HG02970 (cell line): ENCODE measurements around the gene GCNT4.
"Not testable (repeated sequence)": the region's sequence is repeated elsewhere in the genome, so short reads cannot be mapped to it uniquely, and the experiment has no call there.

Experiments
- ATAC-seq: cut with Tn5 transposase; IDR thresholded peaks from one replicate; pipeline ENCODE4 v1.9.1; 2021; ENCODE audit warnings: mild to moderate bottlenecking, moderate library complexity, moderate number of reproducible peaks; ENCODE audit not compliant: unreplicated experiment, low FRiP score

GCNT4 gene, protein sequence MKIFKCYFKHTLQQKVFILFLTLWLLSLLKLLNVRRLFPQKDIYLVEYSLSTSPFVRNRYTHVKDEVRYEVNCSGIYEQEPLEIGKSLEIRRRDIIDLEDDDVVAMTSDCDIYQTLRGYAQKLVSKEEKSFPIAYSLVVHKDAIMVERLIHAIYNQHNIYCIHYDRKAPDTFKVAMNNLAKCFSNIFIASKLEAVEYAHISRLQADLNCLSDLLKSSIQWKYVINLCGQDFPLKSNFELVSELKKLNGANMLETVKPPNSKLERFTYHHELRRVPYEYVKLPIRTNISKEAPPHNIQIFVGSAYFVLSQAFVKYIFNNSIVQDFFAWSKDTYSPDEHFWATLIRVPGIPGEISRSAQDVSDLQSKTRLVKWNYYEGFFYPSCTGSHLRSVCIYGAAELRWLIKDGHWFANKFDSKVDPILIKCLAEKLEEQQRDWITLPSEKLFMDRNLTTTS

DNA sequence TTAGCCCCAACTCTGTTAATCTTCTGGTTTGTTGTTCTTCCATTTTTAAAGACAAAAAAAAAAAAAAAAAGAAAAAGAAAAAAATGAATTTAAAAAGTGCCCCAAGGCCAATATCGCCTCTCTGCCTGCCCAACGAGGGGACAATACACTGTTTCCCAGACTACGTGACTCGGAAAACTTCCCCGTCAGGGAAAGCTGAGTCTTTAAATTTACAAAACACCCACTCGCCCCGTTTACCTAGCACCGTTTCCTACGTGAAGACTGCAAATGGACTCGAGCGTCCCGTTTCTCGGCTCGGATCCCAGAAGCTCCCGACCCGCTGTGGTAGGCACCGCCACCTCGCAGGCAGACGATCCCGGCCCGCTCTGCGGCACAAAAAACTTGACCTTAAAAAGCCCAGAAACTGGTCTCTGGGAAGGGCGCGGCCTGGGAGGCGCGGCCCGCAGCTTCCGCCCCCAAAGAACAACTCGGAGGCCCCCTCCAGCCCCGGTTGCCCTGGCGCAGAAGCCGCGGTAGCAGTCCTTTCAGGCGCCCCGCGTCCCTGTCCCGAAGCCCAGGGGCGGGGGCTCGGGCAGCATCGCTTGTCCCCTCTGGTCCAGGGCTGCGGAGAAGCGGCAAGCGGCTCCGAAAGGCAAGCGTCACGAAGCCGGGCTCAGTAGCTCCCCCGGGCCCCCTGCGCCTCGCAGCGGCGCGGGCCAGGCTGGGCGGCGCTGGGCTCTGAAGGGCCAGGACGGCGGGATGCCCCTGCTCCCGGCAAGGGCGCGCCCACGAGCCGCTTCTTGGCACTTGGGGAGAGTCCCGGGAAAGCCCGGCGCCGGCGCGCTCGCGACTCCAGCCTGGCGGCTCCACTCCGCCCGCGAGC, at the start of gene GCNT4:
Gene GCNT4 (minus strand): TSS at position 367 of the 862 bp plus-strand sequence. CDS start 22,521 bp downstream, outside the sequence.
- no peak for ATAC-seq

DNA sequence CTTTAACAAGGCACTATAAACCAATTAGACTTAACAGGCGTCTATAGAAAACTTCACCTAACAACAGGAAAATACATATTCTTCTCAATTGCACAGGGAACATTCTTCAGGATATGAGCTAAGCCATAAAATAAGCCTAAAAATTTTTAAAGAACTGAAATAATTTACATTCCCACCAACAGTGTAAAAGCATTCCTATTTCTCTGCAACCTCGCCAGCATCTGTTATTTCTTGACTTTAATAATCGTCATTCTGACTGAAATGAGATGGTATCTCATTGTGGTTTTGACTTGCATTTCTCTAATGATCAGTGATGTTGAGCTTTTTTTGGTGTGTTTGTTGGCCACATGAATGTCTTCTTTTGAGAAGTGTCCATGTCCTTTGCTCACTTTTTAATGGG, 43.6 kb upstream of the GCNT4 start:
- ATAC-seq: not testable (repeated sequence)

DNA sequence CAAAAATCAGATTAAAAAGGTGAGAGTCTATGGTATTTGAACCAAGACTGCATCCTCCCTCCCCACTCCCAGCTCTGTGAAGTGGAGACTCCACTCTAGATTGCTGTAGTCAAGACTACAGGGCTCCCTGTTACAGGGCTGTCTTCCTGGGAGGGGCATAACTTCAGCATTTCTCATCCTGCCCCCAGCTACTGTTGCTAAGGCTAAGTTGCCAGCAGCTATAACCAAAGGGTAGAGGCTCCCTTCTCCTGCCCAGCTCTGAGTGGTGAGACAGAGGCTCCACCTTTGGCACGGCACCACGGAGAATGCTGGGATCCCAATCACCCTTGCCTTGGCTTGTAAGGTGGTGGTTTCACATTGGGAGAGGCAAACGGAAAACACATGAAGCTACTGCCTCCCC, 39.2 kb upstream of the GCNT4 start:
- no peak for ATAC-seq

DNA sequence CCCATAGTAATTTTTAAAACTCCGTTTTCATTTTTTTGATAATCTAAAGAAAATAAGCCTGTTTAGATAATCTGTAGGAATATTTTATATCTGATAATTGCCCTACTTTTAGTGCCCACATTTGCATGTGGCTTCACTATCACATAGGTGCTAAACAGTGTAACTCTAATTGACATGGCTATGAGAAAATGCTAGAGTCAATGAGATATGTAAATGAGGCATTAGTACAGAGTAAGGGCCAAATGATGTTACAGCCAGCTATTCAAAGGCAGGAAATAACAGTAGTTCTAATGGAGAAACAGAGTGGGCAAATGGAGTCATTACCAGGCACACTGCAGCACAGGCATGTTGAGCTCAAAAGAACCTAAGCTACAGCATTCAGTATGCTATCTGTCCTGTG, 37.3 kb upstream of the GCNT4 start:
- ATAC-seq: no peak

DNA sequence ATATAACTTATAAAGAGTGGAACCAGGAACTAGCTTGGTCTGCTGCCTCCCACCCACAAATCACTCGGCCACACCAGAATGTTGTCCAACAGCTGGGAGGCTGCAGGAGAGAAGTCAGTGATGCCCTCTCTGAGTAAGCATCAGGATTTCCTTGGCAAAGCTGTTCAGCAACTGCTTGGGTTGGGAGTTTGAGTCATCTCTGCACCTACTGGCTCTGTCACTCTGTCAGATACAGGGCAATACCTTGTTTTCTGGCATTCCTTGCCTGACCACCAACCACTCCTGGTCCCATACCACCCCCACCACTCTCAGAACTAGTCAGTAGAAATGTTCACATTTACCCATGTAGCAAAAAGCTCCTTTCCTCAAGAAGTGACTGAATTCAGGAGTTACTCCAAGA, 36.8 kb upstream of the GCNT4 start:
- ATAC-seq: no peak

DNA sequence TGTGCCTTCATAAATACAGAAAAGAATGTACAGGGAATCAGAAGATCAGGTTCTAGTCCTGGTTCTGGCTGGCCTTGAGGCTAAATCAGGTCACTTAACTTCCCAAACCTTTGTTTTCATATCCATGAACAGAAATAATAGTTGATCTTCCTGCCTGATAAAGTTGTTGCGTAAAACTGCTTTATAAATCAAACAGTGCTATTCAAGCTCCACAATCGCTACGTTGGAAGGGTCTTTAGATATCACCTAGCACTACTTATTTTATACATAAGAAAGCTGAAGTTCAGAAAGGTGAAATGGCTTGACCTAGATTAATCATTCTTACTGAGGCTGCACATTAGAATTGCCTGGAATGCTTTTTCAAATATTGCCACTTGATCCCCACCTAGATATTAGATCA, 36.3 kb upstream of the GCNT4 start:
- ATAC-seq: no peak

DNA sequence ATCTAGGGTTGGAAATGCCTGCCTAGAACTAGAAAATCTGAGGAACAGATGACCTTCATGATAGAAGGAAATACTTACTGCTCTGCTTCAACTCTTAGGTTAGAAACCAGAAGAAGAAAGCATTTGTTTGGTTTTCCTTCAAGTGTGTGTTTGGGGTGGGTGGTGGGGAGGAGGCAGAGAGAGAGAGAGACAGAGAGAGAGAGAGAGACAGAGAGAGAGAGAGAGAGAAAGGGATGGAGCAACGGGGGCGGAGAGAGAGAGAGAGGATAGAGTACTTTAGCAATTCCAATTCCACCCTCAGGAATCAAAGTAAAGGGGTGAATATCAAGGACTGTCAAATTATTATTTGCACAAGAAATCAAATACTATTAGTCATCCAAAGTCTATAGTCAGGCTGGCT, 29.2 kb upstream of the GCNT4 start:
- ATAC-seq: no peak

DNA sequence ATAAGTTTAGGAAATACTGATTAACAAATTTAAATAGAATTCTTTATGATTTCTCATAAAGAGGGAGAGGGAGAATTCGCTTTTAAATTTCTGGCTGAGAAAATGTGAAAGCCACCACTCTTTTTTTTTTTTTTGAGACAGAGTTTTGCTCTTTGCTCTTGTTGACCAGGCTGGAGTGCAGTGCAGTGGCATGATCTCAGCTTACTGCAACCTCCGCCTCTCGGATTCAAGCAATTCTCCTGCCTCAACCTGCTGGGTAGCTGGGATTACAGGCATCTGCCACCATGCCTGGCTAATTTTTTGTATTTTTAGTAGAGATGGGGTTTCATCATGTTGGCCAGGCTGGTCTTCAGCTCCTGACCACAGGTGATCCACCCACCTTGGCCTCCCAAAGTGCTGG, 27.0 kb upstream of the GCNT4 start:
- not testable (repeated sequence) for ATAC-seq

DNA sequence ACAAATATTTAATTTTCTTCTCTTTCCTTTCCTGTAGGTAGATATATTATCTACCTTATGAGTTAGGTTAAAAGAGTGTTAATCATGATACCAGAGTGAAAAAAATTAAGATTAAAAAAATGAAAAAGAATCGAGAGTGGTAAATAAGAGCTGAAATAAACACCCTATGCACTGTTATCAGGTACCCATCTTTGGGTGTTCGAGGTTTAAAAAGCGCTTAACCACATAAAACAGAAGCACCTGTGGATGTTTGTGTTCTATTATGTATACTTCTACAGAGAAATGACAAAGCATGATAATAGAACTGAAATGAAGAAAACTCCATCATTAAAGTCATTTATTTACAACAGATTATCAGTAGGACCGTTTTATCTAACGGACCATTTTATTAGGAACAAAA, 25.7 kb upstream of the GCNT4 start:
- no peak for ATAC-seq

DNA sequence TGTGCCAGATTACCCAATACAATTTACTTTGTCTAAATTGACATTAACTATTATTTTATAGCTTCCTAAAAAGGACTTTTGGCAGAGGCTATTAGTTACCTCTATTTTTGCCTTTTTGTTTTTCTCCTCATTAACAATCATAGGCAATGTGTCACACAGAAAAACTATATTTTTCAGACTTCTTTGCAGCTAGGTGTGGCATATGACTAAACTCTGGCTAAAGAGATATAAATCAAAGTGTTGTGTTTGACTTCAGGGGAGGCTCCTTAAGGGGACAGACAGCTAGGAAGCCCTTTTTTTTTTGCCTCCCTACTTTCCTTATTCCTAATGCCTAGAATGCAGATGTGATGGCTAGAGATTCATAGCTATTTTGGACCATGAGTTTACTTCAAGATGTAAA, 19.7 kb upstream of the GCNT4 start:
- no peak for ATAC-seq

DNA sequence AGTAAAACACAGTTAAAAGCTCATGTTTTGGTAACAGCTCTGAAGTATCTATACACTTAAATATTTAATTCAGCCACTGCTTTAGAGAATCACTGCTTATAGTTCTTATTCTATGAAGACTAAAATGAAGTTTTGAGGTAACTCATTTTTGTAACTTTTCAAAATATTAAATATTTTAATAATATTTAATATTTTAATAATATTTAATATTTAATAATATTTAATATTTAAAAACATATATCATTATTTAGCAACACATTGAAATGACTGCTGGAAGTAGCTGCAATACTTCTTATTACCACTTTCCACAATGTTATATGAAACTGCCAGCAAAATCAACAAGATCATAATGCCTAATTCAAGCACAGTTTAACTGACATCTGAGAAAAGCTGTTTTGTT, 18.7 kb upstream of the GCNT4 start:
- no peak for ATAC-seq

DNA sequence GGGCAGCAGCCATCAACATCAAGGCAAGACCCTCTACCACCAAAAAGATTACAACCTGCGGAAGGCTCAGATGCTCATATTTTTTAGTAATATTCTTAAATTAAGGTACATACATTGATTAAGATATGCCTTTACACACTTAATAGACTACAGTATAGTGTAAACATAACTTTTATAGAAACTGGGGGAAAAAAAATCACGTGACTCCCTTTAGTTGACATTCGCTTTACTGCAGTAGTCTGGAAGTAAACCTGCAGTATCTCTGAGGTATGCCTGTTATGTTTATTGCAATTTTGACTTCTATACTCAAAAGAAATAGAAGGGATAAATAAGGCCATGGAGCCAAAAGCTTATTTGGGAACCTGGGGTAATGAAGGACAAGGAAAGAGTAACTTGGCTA, 15.1 kb upstream of the GCNT4 start:
- no peak for ATAC-seq

DNA sequence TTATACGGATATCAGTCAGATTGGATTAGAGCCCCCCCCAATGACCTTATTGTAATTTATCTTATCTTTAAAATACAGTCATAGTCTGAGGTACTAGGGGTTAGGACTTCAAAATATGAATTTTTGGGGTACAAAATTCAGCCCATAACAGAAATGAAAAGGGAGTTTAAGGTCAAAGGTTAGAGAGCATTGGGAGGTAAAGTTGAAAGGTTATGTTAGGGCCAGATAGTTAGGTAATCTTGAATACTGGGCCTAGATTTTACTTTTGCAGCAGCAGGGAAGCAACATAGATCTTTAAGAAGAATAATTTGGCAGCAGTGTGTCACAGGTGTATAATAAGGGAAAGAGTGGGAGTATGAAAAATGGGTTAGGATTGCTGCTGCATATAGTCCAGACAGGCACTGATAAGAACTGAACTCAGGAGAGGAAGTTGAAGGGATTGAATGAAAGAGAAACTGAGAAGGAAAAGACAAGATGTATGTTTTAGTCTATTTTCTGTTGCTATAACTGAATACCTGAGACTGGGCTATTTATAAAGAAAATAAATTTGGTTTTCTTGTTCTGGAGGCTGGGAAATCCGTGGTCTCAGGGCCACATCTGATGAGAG, 10.7 kb upstream of the GCNT4 start:
- ATAC-seq: no peak

DNA sequence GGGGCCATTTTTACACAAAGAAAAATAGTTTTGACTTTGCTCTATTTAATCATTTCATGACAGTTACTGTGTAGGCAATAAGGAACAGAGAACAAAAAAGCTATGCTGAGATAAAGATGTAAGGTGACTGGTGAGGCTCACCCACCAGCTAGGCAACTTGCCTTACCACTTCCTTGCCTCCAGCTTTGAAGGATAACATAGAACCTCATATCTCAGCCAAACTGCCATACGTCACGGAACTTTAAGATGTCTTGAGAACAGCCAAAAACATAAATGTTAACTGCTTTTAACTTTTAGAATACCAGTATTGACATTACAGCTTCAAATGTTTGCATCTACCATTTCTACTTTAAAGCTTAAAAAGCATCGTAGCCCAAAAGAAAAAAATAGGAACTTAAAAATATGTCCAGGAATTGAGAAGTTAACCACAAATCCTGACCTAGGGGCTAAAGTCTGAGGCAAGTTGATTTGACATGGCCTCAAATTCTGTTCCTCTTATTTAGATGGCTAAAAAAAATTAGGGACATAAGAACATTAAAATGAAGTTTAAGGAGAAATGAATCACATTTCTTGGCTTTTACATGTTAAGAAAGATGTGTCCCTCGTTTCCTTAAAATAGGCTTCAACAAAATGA, 7.7 kb upstream of the GCNT4 start:
- no peak for ATAC-seq

DNA sequence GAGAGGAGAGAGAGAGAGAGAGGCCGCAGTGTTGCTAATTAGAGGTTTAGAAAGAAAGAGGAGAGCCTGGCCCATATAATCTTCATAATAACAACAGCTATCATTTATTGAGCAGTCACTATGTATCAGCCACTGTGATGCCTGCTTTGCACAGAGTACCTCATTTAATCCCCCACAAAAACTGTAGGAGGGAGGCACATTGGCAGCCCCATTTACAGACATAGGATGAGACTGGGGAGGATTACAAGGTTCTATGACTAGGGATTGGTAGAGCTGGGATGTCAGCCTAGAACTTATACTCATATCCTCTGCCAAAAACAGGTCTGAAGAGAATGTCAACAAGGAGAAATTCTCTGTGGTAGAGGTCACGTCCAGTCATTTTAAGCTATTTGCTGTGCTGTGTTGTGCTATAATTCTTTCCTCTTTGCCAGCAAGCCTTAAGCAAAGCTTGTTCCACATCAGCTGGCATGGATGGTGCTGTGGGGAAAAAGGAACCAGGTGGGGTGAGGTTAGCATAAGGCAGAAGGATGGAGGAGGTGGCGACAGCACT, 6.7 kb upstream of the GCNT4 start:
- ATAC-seq: no peak

DNA sequence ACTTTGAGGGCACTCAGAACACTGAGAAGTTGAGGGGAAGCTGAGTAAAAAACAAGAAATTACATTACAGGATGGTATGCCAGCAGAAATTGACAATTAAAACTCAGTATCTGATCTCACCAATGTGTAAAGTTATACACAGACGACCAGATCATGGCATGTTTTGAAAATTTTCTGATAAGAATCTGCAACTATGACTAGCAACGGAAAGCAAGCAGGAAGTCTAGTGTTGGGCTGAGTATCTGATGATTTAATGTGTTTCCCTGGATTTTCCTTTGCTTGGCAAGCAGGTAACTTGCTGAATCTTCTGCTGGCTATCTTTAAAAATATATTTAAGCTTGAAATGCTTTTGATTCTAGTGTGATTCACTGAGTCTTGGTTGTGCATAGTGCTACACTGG, 5.2 kb upstream of the GCNT4 start:
- ATAC-seq: no peak

DNA sequence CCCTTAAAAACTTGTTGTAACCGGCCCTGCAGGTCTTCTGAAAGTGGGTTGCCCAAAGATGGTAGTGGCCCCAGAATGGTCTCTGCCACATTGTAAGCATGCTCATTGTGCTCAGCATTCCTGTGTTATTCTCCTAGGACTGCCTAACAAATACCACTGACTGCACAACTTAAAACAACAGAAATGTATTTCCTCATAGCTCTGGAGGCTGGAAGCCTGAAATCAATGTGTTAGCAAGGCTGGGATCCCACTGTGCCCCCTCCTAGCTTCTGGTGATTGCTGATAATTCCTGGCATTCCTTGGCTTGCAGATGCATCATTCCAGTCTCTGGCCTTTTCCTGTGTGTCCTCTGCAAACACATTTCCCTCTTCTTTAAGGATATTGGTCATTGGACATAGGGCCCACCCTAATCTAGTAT, 3.4 kb upstream of the GCNT4 start:
- no peak for ATAC-seq

DNA sequence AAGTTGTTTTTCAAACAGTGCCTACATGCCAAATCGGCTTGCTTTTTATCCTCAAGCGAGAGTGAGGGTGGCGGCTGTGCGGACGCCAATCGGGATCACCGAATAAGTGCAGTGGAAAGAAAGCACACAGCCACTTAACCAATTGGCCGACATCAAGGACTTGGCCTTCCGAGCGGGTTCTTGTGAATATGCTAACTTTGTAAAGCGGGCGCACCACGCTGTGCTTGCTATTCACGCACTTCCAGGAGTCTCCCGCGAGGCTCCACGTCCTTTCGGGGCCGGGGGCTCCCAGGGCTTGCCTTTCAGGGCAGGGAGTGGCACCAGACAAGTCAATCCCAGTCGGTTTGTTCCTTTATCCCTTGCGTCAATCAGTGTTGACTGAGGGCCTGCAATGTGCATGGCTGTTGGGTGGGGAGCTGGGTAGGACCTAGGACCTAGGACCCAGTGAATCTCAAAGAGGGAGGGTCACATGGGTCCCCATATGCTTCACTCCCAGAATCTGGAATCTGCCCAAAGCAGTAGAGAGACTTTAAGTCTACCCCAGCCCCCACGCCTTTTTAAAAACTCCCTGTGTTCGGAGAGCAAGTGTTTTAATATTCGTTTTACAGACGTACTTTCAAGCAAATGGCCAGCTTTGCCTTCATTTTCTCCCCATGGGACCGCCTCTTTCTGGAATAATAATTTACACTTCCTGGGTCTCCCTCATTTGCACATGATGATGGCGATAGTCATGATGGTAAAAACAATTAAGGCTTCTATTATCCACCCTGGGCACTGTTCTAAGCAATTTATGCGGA, 2.0 kb upstream of the GCNT4 start:
- no peak for ATAC-seq

DNA sequence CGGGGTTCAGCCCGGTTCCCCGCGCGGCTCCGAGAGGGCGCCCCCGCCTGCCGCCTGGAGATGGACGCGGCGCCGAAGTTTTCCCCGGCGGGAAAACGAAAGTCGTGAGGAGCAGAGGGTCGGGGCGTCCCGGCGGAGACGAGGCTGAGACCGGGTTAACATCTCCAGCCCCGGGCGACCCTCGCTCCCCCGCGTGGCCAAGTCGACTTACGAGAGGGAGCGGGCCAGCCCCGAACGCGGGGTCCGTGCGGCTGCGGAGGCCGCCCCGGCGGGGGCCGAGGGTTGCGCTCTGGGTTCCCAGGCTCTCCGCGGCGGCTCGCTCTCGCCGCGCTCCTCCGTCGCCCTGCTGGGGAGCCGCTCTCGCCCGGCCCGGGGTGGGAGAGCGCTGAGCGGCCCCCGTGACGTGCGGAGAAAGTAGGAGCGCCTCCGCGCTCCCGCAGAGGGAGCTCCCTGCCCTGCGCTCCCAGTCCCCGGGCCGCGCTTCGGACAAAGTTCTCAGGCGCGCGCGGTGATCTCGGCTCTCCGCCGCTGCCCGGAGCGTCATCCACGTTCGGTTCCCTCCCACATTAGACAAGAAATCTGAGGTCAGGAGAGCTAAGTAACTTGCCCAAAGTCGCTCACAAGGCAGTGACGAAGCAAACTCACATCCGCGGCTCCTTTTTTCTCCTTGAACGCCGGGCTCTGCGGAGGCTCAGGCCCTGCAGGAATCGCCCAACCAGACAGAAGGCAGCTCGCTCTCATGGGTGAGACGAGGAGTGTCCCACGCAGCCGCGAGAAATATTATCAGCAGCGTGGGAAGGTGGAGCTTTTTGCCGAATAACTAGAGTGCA, 1.2 kb upstream of the GCNT4 start:
- ATAC-seq: no peak
